ENCODE measurements around the gene RPS5. TPM values are rescaled to one million over a fixed set of nuclear protein-coding genes. Genes with fewer than 3 reads are reported as not detected.

The RPS5 gene
- total and polyA plus RNA-seq, 7 donors: 513 to 2,384 (median 839) TPM

GRCh38 chr19:58428617-58429016 lies 41.5 kb downstream of the RPS5 start:
- H3K36me3 ChIP-seq (ENCODE audit: insufficient read depth in 1 of 2, low read depth in 1 of 2): peaks cover 19 to 23% of the 10 kb centered on the region in 2 donors
- intact Hi-C loops (cut with DNase I): no loop called here

DNA sequence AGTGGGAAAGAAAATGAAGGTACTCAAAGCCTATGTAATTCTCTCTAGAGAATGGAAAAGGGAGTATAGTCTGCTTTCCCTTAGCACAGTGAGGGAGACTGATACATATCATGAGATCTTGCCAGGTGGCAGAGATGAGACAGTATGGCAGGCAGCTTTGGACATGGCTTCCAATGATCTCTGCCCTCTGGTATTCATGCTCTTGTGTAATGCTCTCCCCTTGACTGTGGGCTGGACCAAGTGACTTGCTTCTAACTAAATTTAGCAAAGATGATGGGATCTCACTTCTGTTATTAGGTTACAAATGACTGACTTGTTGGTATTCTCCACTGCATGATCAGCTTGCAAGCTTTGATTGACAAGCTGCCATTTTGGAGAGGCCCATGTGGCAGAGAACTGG lies 42.7 kb downstream of the RPS5 start:
- peaks cover 28 to 34% of the 10 kb centered on the region in 2 donors for H3K36me3 ChIP-seq (ENCODE audit: insufficient read depth in 1 of 2, low read depth in 1 of 2)
- DNase-seq: no peak
- no peaks in the 10 kb centered on the region for H3K4me1 ChIP-seq

More at GRCh38 chr19:58428617-58429016, 41.5 kb downstream of the RPS5 start:
- H3K27me3 ChIP-seq (ENCODE audit: insufficient read depth in 3 of 3, low read length in 2 of 3): no peaks in the 10 kb centered on the region
- peaks cover 57% of the 10 kb centered on the region for H3K9me3 ChIP-seq
- no peak overlapping the region for H3K4me3 ChIP-seq
- TF ChIP-seq, protein P1, sequence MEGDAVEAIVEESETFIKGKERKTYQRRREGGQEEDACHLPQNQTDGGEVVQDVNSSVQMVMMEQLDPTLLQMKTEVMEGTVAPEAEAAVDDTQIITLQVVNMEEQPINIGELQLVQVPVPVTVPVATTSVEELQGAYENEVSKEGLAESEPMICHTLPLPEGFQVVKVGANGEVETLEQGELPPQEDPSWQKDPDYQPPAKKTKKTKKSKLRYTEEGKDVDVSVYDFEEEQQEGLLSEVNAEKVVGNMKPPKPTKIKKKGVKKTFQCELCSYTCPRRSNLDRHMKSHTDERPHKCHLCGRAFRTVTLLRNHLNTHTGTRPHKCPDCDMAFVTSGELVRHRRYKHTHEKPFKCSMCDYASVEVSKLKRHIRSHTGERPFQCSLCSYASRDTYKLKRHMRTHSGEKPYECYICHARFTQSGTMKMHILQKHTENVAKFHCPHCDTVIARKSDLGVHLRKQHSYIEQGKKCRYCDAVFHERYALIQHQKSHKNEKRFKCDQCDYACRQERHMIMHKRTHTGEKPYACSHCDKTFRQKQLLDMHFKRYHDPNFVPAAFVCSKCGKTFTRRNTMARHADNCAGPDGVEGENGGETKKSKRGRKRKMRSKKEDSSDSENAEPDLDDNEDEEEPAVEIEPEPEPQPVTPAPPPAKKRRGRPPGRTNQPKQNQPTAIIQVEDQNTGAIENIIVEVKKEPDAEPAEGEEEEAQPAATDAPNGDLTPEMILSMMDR (IDR thresholded peaks at IDR 0.05): no peak
- 67 to 90% (median 68%) methylated on average over 1 of the region's 1 CpG for WGBS, 3 donors
- ATAC-seq: no peak
- H3K27ac ChIP-seq: no peak overlapping the region
- DNase-seq: no peak
- no peaks in the 10 kb centered on the region for H3K4me1 ChIP-seq

DNA sequence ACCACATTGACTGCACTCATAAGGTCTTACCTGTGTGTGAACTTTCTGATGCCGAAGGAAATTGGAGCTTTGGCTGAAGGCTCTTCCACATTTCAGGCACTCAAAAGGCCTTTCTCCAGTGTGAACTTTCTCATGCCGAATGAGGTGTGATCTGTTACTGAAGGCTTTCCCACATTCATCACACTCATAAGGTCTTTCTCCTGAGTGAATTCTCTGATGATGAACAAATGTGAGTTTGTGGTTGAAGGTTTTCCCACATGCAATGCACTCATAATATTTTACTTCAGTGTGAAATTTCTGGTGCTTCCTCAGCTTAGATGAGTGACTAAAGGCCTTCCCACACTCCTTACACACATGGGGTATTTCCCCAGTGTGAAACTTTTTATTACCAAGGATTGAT lies 47.1 kb downstream of the RPS5 start:
- DNase-seq: no peak
- TF ChIP-seq, protein P1 (IDR thresholded peaks at IDR 0.05): no peak
- peaks cover 49 to 55% of the 10 kb centered on the region in 2 donors for H3K36me3 ChIP-seq (ENCODE audit: insufficient read depth in 1 of 2, low read depth in 1 of 2)
- H3K4me1 ChIP-seq: peaks cover 2% of the 10 kb centered on the region
- no peak overlapping the region for H3K27ac ChIP-seq
- no peak for ATAC-seq
- intact Hi-C loops (cut with DNase I): no loop called here
- WGBS, 3 donors: 96 to 100% (median 98%) methylated on average over 2 of the region's 2 CpGs
- H3K27me3 ChIP-seq (ENCODE audit: insufficient read depth in 3 of 3, low read length in 2 of 3): no peaks in the 10 kb centered on the region
- H3K4me3 ChIP-seq: no peak overlapping the region
- H3K9me3 ChIP-seq: peaks cover 98% of the 10 kb centered on the region

More for the DNA sequence above, 42.7 kb downstream of the RPS5 start:
- no peak overlapping the region for H3K4me3 ChIP-seq
- peaks cover 68% of the 10 kb centered on the region for H3K9me3 ChIP-seq
- no peaks in the 10 kb centered on the region for H3K27me3 ChIP-seq (ENCODE audit: insufficient read depth in 3 of 3, low read length in 2 of 3)
- intact Hi-C loops (cut with DNase I): no loop called here
- ATAC-seq: peak; percentile 78 to 94 (median 83)
- peak overlapping the region; percentile 10 for H3K27ac ChIP-seq
- TF ChIP-seq, protein P1 (IDR thresholded peaks at IDR 0.05): no peak

DNA sequence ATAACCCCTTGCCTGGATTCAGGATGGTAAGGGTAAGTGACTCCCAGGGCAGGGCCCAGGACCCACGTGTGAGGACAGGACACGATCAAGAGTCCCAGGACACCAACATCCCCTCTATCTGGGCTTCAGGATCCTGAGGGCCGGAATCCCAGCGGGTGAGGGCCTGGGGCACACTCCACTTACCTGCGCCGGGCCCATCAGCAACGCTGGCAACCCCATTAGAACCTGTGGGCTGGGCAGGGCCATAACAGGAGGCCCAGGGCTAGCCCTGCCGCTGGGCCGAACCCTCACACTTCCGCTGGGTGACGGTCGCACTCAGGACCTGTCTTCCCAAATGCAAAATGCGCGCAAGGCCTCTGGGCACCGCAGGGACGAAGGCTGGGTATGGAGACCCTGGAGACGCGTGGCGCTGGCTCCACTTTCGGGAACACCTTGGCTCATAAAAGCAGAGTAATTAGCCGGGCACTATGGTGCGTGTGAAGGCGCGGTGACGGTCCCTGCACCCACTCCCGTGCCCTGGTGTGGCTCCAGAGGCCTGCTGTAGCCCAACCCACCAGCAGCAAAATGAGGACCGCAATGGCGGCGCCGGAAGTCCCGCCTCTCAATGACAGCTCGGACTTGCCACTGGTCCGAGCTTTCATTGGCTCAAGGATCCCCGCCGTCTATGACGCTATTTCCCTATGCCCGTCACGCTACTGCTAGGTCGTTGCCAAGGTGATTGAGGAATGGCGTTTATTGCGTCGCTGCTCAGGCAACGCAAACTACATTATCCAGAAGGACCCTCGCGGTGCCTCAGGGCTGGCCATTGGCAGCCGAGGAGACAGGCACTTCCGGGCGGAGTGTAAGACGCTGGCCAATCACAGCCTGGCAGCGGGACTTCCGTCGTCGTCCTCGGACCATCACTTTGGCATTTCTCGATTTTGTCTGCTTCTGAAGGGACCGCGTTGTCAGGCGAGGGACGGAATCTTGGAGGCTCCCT lies 52.8 kb downstream of the RPS5 start, which contains the start of gene ZNF132:
ZNF132 (minus strand) TSS at position 578 of the 979 bp plus-strand sequence; CDS start at position 246, 332 bp downstream.
- intact Hi-C loops (cut with DNase I): no loop called here
- TF ChIP-seq, protein P1 (IDR thresholded peaks at IDR 0.05): no peak
- Histone ChIP-seq H3K36me3 (ENCODE audit: insufficient read depth in 1 of 2, low read depth in 1 of 2) (peaks cover 14 to 25% of the 10 kb centered on the region in 2 donors), H3K4me3 (peak within 1 kb of the TSS; percentile 81), H3K27me3 (ENCODE audit: insufficient read depth in 3 of 3, low read length in 2 of 3) (no peaks in the 10 kb centered on the region), H3K4me1 (peaks cover 11% of the 10 kb centered on the region), H3K27ac (peak within 1 kb of the TSS; percentile 81), H3K9me3 (peaks cover 43% of the 10 kb centered on the region)
- ATAC-seq (peak; percentile 98 to 99 (median 98)), DNase-seq (peak; percentile 96 to 97)
- WGBS, 3 donors: 5 to 7% (median 6%) methylated on average over 59 of the region's 59 CpGs

Data from psoas muscle (tissue), 8 donors.